C4-2B (cell line): Measurements from ENCODE around the gene SASH1.

ENCODE experiments used
- H3K27ac ChIP-seq: fragments of 450-650 bp; 2 replicates; pipeline ENCODE4 v1.5.1; 2017
- CTCF ChIP-seq: fragments of 450-650 bp; conservative IDR thresholded peaks from 2 replicates; pipeline ENCODE4 v1.5.1; 2017; ENCODE audit warnings: mild to moderate bottlenecking
- ZFX ChIP-seq: fragments of 450-650 bp; IDR thresholded peaks from 2 replicates; pipeline ENCODE4 v1.6.1; 2017

SASH1 gene

GRCh38 chr6:148461986-148462577, 119.4 kb downstream of the SASH1 start:
- H3K27ac ChIP-seq, result no peak overlapping the region
- no peak for TF ChIP-seq CTCF

GRCh38 chr6:148463671-148464070, 121.0 kb downstream of the SASH1 start:
- H3K27ac ChIP-seq, result no peak overlapping the region
- TF ChIP-seq CTCF (no peak), ZFX (no peak)

GRCh38 chr6:148464319-148465010, 121.8 kb downstream of the SASH1 start:
- TF ChIP-seq ZFX (no peak), CTCF (peak; percentile 88)
- H3K27ac ChIP-seq, result no peak overlapping the region

DNA sequence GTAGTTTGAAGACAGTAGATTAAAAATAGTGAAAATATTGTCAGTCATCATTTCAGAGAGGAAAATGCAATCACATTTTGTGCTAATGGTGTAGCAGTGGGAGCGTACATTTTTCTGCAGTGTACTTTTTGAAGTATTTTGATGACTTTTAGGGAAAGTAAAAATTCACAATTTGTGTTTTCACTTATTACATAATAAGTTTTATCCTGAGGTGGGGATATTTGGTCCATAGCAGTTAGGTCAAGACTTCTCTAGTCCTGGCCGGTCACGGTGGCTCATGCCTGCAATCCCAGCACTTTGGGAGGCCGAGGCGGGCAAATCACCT, 122.3 kb downstream of the SASH1 start:
- H3K27ac ChIP-seq, result no peak overlapping the region
- TF ChIP-seq CTCF (peak; percentile 53), ZFX (no peak)

DNA sequence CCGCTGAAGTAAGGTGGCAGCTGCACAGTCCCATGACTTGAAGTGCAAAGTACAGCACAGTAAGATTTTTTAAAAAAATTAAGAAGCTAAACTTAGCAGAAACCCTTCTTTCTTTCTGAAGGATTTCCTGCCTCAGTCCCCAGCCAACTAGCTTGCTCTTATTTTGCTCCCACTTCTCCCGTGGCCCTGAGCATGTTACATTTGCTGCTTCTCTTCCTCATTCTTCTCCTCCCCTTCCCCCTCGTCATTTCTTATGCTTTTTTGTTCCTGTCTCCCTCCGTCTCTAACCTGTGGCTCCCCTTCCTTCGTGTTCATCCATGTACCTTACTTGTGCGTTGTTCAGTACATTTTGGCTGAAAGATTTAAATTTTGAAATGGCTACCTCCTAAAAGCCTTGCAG, 123.0 kb downstream of the SASH1 start:
- TF ChIP-seq ZFX, result no peak
- TF ChIP-seq CTCF, result no peak
- no peak overlapping the region for H3K27ac ChIP-seq

GRCh38 chr6:148466158-148466557, 123.5 kb downstream of the SASH1 start:
- TF ChIP-seq ZFX, result no peak
- TF ChIP-seq CTCF, result no peak
- H3K27ac ChIP-seq, result no peak overlapping the region

- no peak for TF ChIP-seq ZFX
- TF ChIP-seq CTCF, result no peak
- no peak overlapping the region for H3K27ac ChIP-seq
Observed at GRCh38 chr6:148467926-148468325, 125.3 kb downstream of the SASH1 start.
